T-helper 2 cell (primary cell): ENCODE measurements around the gene MIOX.
A peak's percentile ranks its signal among the peaks of the same experiment; 100 is the strongest.

Experiments
- DNase-seq, 5 experiments: peaks; one replicate each; pipeline versions ENCODE4 v3.0.0 to v3.0.0-alpha.2; 2012 to 2022

MIOX gene

DNA sequence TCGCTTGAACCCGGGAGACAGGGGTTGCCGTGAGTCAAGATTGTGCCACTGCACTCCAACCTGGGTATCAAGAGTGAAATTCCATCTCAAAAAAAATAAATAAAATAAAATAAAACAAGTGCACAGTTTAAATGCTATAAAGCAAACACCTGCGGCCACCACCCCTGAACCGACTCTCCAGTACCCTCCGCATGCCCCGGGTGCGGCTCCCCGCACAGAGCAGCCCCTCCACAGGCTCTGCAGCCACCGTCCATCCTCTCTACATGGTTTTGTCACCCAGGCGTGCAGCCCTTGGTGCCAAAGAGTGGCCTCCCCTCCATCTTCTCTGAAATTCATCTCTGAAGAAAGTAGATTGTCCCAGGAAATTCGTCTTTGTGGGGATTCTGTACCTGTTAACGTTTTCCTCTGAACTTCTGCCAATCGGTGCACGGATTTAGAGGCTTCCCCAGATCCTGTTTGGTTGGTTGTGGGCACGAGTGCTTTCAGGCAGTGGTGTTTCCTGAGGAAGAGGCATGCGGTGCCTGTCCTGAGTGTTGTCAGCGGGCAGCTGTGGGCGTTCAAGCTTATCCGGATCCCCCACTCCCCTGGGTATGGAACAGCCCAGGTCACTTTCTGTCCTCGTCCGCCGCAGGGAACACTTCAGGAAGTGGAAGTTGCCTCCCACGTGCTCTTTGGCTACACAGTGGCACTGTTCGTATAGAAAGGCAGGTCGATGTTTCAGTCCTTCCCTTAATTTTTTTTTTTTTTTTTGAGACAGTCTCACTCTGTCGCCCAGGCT is 4.1 kb downstream of the MIOX start:
- DNase-seq: no peak

DNA sequence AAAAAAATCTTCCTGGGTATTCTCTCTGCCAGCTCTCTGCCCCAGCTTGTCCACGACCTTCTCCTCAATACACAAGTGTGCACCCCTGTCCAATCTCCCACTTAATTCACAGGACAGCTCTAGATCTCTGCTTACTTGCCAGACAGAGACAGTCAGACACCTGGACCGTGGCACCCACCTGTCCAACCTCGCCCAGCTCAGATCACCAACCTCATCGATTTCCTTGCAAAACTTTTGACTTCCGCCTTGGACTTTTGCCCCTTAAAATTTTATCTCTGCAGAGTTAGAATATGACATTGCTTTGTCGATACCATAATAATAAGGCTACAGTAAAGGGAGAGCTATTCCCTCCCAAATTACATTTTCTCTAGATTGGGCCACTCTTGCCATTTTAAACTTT is 10.4 kb downstream of the MIOX start:
- no peak for DNase-seq

DNA sequence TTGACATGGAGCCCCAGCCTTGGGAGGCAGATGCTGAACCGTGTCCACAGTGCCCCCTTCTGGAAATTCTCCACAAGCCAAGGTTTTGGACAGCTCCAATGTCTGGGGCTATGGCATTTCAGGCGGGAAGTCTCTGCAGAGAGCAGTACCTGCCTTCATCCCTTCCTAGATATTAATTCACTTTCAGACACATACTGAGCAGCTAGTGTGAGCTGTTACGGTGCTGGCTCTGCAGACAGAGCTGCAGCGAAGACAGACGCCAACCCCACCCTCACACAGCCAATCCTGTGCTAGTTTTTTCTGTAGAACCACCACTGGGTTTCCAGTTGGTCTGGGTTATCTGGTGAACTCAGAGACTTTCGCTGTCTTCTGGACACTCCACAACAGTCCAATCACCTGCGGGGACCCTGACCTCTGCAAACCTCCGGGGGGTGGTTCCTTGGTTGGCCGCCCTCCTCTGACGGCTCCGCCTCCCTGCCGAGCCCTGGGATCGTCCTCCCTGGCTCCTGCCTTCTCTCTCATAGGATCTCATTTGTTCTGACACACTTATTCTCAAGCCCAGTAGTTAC is 11.7 kb downstream of the MIOX start:
- peak in 4 of 5 experiments; percentile 41 to 70 (median 50) for DNase-seq

DNA sequence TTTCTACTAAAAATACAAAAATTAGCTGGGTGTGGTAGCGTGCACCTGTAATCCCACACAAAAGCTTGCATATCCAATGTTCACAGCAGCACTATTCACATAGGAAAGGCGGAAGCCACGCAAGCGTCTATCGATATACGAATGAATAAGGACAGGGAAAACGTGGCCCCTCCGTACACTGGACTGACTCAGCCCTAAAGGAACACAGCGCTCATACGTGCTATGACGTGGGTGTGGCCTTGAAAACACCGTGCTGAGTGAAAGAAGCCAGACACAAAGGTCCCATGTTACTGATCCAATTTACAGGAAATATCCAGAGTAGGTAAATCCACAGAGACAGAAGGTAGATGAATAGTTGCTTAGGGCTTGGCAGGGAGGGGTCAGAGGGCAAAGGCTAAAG is 13.8 kb downstream of the MIOX start:
- no peak for DNase-seq

DNA sequence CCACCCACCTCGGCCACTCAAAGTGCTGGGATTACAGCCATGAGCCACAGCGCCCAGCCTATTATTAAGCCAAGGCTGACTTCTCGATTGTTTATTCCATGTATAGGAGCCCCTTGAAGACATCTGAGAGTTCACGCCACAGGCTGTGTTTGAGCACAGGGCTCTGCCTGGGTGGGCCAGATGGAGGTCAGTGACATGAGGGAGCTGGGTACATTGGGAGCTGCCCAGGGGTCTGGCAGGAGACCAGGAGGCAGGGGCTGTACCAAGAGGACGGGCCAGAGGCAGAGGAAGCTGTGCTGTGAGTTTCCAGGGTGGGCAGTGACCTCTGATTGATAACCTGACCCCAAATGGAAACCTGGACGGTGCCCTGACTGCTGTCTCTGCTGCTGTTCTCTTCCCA is 15.4 kb downstream of the MIOX start:
- no peak for DNase-seq

DNA sequence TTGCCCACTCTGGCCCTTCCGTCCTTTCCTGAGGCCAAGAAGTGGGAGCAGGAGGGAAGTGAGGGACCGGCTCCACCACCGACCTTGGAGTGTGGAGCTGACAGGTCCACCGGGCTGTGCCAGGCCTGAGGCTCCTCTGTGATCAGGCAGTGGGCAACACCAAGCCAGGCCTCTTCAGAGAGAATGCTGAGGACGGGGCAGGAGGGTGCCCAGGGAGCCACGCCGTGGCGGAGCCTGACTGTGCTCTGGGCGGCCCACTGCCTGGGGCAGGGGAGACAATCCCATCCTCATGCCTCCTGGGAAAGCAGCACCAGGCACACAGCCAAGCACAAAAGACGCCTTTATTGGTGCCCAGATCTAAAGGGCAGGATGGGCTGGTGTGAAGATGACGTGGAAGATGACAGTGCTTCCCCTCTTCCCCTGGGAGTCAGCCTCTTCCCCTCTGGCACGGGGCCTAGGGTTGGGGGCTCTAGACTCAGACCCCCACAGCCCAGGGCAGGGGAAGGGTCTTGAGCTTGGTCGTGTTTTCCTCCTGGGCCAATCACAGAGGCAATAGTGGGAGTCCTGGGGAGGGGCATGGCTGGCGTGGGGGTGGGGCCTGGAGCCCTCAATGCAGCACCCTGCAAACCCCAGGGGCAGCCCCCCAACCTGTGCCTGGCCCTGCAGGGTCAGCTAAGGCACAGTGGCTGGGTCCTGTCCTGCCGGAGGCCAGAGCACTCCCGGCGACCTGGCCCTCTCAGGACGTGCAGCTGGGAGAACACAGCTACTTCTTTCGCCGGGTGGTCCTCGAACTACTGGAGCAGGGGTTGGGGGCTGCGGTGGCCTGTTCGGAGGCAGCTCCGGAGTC is 16.2 kb downstream of the MIOX start:
- no peak for DNase-seq

DNA sequence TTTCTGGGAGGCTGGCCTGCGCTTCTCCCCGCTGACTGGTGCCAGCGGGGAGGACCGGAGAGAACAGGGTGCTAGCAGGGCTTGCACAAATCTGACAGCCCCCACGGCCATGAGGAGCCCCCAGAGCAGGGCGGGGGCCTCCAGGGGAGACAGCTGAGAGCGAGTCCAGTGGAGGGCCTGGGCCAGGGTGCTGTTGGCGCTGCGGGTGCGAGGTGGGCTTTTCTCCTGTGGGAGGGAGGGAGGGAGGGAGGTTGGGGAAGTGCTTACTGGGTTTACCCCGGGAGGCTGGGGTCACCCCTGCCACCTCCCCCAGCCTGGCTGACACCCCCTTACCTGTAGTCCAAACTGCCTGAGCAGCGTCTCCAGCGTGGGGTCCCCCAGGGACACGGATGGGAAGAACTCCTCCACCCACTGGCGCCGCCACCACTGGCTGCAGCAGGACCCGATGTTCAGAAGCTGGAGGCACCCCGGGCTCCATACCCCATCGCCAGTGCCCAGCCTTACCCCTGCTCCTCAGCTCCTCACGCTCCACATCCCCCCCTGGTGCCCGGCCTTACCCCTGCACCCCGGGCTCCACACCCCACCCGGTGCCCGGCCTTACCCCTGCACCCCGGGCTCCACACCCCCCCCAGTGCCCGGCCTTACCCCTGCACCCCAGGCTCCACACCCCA is 17.0 kb downstream of the MIOX start:
- no peak for DNase-seq

DNA sequence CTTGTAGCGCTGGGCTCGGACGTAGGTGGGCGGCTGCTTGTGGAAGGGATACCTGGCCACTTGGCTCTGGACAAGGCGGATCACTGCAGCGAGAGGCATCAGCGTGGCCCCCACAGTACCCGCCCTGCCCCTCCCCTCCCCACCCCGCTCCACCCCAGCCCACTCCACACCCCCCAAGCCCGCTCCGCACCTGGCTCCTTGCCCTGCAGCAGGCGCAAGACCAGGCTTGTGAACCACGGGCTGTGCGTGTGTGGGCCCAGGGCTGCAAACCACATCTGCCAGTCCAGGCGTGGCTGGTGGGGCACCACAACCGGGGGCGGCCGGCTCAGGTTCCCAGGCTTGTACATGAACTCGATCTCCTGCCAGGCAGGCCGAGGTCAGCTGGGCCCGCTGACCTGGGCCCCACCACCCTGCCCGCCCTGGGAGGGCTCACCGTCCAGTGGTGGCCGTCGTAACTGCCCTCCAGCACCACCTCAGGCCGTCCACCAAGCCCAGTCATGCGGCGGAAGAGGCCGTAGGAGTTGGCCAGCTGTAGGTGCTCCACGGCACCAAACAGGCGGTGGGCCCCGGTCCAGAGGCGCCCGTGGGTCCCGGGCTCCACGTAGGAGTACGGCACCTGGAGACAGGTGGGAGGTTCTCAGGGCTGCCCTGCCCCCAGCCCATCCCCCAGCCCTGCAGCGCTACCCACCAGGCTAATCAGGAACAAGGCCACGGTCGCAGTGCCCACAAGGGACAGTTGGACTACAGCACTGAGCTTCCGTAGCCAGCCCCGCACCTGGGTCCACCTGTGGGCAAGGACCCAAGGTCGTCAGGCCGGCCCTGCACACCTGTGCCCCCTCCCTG is 17.9 kb downstream of the MIOX start:
- no peak for DNase-seq

DNA sequence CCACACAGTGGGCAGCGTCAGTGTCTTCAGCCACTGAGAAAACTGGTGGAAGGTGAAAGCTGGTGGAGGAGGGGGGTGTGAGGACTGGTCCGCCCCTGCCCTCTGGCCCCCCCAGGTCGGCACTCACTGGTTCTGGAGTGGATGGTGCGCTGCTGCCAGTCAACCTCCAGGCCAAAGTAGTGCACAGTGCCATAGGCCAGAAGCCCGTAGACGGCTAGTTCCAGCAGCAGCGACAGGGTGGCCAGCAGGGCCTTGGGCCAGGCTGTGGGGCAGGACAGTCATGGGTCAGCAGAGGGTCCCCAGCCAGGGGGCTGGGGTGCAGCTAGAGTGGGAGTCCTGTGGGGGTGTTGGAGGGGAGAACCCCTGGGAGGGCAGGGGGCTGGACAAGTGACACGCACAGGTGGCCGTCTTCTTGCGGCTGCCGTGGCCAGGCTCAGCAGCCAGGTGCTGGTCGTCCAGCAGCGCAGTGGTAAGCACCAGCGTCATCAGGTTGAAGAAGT is 18.7 kb downstream of the MIOX start:
- DNase-seq: no peak

DNA sequence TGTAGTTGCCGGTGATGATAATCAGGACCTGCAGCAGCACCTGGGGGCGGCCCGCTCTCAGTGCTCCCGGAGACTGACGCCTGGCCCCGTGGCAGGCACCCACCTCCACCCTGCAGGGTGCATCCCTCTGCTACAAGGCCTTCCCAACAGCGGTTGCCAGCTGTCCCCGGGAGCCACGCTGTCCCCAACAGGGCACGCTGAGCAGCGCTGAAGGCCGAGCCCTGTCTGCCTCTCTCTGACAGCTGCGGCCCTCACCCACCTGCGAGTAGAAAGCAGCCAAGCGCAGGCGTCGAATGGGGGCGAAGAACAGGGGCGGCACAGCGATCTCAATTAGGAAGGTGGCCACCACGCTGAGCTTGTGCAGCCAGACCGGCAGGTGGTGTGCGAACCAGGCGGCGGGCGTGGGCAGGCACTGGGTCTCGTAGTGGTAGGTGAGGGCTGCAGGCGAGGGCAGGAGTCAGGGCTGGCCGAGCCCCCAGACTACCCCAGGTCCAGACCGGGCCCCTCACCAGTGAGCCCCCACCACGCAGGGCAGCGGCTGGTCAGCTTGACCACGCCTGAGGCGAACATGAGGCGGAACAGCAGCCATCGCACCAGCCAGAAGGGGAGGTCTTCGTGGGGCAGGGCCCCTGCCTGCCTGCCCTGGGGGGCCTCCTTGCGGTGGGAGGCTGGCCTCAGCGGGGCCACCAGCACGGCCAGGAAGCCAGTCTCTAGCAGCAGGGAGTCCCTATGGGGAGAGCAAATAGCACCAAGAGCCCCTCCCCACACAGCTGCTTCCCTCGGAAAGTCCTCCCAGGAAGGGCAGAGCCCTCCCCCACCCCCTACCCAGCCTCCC is 19.3 kb downstream of the MIOX start:
- DNase-seq: no peak

DNA sequence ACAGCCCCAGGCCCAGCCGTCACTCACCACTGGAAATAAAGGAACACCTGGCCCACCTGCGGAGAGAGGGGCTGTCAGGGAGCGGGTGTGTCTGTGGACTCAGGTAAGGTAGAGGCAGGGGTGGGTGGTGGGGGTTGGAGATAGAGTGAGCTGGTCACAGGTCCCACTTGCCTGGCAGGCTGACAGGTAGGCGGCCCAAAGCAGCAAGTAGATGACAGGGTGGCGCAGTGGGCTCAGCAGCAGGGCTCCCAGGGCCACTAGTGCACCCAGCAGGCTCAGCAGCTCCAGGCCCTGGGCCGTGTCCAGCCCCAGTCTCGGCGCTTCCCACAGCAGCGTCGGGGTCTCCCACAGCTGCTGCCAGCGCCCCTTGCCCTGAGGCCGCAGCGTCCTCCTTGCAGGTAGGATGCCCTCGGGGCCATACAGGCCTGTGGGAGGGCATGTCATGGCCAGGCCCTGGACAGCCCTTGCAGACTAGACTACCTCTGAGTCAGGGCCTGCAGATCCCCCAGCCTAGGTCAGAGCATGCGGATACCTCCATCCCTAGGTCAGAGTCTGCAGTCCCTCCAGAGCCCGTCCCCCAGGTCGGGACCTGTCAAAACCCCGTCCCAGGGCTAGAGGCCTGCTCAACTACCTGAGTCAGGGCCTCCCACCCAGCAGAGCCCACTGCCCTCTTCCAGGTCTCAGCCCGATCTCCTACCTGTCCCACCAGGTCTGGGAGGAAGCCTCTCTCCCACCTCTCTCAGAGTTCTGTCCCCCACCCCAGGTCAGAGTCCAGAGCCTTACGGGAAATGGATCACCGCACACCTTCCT is 20.2 kb downstream of the MIOX start:
- no peak for DNase-seq

DNA sequence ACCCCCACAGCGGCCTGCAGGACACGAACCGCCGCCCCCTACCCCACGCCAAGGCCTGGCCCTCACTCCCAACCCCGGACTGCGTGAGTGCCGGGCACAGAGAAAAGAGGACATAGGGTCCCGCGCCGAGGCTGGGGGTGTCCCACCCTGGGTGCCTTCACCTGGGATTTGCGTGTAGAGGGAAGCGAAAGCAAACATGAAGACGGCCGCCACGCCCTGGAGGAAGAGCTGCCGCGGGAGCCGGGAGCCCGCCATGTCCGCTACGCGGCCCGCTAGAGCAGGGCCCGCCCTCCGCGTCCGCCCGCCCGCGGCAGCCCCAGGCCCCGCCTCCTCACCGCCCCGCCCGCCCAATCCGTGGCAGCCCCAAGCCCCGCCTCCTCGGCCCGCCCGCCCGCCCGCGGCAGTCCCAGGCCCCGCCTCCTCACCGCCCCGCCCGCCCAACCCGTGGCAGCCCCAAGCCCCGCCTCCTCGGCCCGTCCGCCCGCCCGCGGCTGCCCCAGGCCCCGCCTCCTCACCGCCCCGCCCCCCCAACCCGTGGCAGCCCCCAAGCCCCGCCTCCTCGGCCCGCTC is 20.8 kb downstream of the MIOX start, which contains the start of gene LMF2:
Gene LMF2 (minus strand): TSS at position 282 of the 570 bp plus-strand sequence. CDS start 27 bp downstream, at position 255.
- DNase-seq: peak in 4 of 5 experiments; percentile 84 to 95 (median 90)

DNA sequence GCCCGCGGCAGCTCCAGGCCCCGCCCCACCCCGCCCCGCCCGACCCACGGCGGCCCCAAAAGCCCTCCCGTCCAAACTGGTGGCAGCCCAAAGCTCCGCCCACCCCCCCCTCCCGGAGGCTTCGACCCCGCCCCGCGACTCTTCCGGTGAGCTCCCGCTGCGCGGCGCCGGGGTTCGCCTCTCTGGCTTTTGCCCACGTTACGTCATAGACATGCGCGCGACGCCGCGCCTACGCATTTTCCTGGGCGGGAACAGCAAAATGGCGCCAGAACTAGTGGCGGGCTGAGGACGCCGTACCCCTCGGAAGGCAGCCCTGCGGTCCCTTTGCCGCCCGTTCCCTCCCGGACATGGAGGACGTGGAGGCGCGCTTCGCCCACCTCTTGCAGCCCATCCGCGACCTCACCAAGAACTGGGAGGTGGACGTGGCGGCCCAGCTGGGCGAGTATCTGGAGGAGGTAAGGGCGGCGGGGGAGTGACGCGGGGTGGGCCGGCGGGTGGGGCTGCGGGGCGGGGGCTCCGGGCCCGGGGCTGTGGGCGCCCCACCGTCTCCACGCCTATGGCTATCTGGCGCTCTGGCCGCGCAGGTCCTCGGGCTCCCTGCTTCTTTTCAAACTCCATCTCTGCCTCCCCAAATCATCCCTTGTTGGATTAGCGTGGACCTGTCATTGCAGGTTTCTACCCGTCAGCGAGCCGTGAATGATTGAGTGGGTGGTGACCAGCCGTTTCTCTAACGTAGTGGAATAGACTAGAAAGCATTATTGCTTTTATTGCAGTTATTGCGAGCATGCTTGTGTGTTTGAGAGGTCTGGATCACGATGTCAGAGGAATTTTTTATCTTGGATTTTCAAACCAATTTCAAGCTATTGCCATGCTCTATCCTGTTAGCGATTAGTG is 21.6 kb downstream of the MIOX start, which contains the start of gene NCAPH2:
Gene NCAPH2 (plus strand): TSS at position 234 of the 894 bp plus-strand sequence. CDS start 114 bp downstream, at position 348.
- DNase-seq: peak; percentile 94 to 97 (median 96)

DNA sequence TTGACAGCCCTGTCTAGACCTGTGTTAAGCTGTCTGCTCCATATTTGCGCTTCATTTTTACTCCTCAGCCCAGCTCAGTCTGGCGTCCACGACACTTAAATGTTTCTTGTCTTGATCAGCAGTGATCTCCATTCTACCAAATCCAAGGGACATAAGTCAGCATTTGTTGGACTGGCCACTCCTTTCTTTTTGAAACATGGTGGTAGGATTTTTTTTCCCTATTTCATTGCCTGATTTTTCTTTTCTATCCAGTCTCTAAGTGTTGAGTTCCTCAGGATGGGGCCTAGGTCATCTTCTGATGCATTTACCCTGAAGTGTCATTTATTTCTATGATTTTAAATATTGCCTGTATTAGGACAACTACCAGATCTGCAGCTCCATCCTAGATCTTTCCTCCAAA is 22.2 kb downstream of the MIOX start:
- no peak for DNase-seq

DNA sequence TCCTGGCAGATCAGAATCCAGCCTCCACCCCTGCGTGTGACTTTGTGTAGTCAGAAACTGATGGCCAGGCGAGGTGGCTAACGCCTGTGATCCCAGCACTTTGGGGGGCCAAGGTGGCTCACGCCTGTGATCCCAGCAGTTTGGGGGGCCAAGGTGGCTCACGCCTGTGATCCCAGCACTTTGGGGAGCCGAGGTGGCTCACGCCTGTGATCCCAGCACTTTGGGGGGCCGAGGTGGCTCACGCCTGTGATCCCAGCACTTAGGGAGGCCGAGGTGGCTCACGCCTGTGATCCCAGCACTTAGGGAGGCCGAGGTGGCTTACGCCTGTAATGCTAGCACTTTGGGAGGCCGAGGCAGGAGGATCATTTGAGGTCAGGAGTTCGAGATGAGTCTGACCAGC is 26.5 kb downstream of the MIOX start:
- DNase-seq: no peak

DNA sequence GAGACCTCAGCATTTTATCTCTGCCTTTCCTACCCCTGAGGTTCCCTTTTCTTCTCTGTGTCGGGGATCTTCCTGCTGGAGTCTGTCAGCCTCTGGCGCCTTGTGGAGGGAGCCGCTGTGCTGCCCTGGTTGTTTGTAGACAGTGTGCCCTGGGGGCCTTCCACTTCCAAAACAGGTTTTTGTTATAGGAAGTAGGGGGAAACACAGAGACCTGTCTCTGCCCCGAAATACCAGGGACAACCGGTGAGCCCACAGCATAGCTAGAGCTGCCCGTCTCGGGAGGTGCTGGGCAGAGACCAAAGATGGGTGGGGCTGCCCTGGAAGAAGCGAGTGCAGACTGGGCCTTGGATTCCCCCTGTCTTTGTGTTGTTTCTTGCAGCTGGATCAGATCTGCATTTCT is 29.4 kb downstream of the MIOX start:
- no peak for DNase-seq

DNA sequence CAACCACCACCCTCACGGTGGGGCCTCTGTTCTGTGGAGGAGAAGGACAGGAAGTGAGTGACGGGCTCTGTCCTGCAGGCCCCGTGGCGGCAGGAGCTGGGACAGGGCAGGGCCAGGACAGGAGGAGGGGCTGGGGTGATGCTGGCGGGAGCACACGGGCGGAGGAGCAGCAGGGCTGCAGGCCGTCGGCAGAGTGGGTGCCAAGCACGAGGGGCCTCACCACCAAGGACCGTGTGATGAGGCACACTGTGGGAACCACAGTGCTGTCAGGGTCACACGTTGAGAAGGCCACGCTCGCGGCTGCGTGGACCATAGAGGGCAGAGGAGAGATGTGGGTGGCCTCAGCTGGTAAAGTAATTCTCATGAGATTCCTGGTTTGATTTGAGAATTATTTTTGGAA is 30.2 kb downstream of the MIOX start:
- no peak for DNase-seq
